ENCODE results near the gene ZFAND3. TPM values are rescaled to one million over a fixed set of nuclear protein-coding genes. Genes with fewer than 3 reads are reported as not detected.

The ZFAND3 gene
- total RNA-seq, 1 donor from 2014 or later, result 84.4 TPM

DNA sequence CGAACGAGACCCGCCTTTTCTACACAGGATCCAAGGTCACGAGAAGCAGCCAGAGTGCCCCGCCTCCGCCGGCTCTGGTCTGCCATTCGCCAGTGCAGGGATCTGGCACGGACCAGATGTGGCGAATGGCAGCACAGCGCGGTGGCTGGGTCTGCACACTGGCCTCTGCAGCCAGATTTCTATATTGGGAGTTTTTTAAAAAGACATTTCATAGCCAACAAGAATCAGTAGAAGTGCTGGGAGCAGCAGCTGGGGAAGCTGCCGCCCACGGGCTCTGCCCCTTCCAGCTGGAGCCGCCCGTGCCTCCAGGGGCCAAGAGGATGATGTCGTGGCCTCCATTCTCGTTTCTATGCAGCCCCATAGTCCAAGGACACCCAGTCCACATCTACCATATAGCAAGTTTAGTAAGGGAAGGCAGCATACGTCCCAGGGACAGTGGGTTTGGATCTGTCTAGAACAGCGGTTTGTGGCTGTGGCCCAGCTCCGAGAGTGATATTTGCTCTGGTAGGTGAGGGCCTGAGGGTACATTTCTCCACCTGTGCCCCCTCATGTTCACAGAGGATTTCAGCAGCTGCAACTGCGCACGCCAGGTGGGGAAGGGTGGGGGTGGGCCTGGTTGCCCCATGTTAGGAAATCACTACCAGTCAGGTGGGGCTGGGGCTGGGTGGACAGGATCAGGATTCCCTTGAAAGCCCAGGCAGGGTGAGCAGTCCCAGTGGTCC is 333.7 kb downstream of the ZFAND3 start:
- TF ChIP-seq, protein P1, sequence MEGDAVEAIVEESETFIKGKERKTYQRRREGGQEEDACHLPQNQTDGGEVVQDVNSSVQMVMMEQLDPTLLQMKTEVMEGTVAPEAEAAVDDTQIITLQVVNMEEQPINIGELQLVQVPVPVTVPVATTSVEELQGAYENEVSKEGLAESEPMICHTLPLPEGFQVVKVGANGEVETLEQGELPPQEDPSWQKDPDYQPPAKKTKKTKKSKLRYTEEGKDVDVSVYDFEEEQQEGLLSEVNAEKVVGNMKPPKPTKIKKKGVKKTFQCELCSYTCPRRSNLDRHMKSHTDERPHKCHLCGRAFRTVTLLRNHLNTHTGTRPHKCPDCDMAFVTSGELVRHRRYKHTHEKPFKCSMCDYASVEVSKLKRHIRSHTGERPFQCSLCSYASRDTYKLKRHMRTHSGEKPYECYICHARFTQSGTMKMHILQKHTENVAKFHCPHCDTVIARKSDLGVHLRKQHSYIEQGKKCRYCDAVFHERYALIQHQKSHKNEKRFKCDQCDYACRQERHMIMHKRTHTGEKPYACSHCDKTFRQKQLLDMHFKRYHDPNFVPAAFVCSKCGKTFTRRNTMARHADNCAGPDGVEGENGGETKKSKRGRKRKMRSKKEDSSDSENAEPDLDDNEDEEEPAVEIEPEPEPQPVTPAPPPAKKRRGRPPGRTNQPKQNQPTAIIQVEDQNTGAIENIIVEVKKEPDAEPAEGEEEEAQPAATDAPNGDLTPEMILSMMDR (IDR thresholded peaks at IDR 0.05), result no peak
- Mint-ChIP-seq H3K36me3 (ENCODE audit: unreplicated experiment) (peaks cover 22% of the 10 kb centered on the region), H3K4me1 (ENCODE audit: unreplicated experiment) (peaks cover 17% of the 10 kb centered on the region), H3K27me3 (ENCODE audit: unreplicated experiment) (no peaks in the 10 kb centered on the region), H3K4me3 (ENCODE audit: unreplicated experiment) (no peak overlapping the region), H3K9me3 (ENCODE audit: unreplicated experiment) (no peaks in the 10 kb centered on the region), H3K27ac (ENCODE audit: unreplicated experiment) (no peak overlapping the region)
- no peak for DNase-seq (ENCODE audit: extremely low spot score, unreplicated experiment)

DNA sequence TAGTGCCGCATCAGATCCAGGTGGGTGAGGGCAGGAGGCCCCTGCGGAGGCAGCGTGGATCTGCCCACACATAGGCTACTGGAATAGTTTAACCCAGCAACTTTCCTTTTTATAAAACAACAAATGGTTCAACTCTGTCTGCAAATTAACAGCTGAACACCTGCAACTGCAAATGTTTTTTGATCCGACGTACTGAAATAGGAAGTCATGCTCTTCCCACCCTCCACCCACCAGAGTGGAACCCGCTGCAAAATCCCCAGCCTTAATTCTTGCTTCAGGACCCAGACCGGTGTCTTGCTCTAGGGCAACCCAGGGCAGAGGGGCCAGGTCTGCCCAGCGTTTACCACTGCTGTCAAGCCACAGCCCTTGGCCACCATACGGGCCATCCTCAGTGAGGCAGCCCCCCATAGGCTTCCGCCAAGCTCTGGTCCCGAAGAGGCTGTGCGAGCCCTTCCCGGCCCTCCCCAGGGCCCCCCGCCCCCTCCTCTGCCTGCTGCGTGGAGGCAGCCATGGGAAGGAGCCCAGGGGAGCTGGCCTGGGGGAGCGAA is 334.3 kb downstream of the ZFAND3 start:
- DNase-seq (ENCODE audit: extremely low spot score, unreplicated experiment), result no peak
- TF ChIP-seq, protein P1 (IDR thresholded peaks at IDR 0.05), result no peak
- H3K36me3 Mint-ChIP-seq (ENCODE audit: unreplicated experiment), result peaks cover 22% of the 10 kb centered on the region
- H3K27ac Mint-ChIP-seq (ENCODE audit: unreplicated experiment), result no peak overlapping the region
- no peaks in the 10 kb centered on the region for H3K27me3 Mint-ChIP-seq (ENCODE audit: unreplicated experiment)
- no peaks in the 10 kb centered on the region for H3K9me3 Mint-ChIP-seq (ENCODE audit: unreplicated experiment)
- H3K4me1 Mint-ChIP-seq (ENCODE audit: unreplicated experiment), result peaks cover 17% of the 10 kb centered on the region
- no peak overlapping the region for H3K4me3 Mint-ChIP-seq (ENCODE audit: unreplicated experiment)

DNA sequence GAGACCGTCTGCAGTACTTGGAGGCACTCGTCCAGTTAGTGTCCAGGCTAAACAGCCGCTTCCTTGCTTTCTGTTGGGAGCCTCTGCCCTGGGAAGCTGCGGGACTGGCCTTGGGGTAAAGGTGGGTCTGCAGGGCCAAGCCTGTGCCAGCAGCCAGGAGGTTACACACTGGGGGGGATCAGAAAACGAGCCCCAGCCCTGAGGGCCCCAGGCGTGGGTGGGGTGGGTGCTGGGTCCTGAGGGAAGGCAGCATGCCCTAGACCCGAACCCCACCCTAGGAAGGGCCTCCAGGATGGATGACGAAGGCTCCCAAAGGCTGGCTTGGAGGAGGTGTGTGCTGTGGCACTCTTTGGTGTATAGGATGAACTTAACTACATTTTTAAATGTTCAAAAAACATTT is 335.2 kb downstream of the ZFAND3 start:
- no peak overlapping the region for H3K4me3 Mint-ChIP-seq (ENCODE audit: unreplicated experiment)
- H3K27ac Mint-ChIP-seq (ENCODE audit: unreplicated experiment), result peak overlapping the region; percentile 80
- DNase-seq (ENCODE audit: extremely low spot score, unreplicated experiment), result no peak
- peaks cover 26% of the 10 kb centered on the region for H3K36me3 Mint-ChIP-seq (ENCODE audit: unreplicated experiment)
- no peaks in the 10 kb centered on the region for H3K27me3 Mint-ChIP-seq (ENCODE audit: unreplicated experiment)
- TF ChIP-seq, protein P1 (IDR thresholded peaks at IDR 0.05), result no peak
- peaks cover 17% of the 10 kb centered on the region for H3K4me1 Mint-ChIP-seq (ENCODE audit: unreplicated experiment)
- H3K9me3 Mint-ChIP-seq (ENCODE audit: unreplicated experiment), result no peaks in the 10 kb centered on the region

DNA sequence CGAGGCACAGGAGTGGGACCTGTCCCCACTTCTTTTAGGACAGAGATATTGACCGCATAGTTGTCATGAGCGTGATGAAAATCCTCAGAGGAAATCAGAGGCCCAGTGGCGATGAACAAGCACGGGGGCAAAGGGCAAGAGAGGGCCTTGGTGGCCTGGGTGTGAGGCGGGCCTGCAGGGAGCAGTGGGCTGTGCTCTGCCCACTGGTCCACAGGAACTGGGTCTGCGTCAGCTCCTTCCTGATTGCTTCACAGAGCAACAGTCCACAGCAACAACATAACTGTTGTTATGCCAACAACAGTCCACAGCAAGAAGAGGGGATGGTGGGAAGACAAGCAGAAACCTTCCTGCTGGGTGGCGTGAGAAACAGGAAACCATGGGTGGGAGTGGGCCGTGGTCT is 335.6 kb downstream of the ZFAND3 start:
- peak overlapping the region; percentile 80 for H3K27ac Mint-ChIP-seq (ENCODE audit: unreplicated experiment)
- H3K27me3 Mint-ChIP-seq (ENCODE audit: unreplicated experiment), result no peaks in the 10 kb centered on the region
- H3K4me3 Mint-ChIP-seq (ENCODE audit: unreplicated experiment), result no peak overlapping the region
- H3K9me3 Mint-ChIP-seq (ENCODE audit: unreplicated experiment), result no peaks in the 10 kb centered on the region
- TF ChIP-seq, protein P1 (IDR thresholded peaks at IDR 0.05), result no peak
- no peak for DNase-seq (ENCODE audit: extremely low spot score, unreplicated experiment)
- peaks cover 17% of the 10 kb centered on the region for H3K4me1 Mint-ChIP-seq (ENCODE audit: unreplicated experiment)
- H3K36me3 Mint-ChIP-seq (ENCODE audit: unreplicated experiment), result peaks cover 27% of the 10 kb centered on the region

DNA sequence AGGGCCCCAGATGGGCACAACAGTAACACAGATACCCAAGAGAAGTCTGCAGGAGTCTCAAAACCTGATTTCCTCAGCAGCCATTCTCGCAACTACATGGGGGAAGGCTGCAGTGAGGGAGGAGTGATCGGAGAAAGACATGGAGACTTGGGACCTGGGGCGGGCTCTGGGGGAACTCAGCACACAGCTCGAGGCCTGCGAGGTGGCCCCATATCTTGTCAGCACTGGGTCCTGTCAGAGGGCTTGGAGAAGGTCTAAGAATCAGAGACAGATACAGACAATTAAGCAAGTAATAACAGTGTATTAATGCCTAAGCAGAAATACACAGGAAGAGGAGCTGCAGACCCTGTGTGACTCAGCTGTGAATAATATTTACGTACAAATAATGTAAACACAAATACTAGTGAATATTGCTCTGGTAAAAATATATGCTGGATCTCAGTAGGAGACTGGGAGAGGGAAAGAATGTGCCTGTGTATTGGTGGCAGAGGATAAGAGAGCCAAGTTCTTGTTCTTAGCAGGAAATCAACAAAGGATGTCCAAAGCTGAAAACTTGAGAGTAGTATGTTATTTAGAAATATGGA is 336.2 kb downstream of the ZFAND3 start:
- peak overlapping the region; percentile 80 for H3K27ac Mint-ChIP-seq (ENCODE audit: unreplicated experiment)
- peaks cover 17% of the 10 kb centered on the region for H3K4me1 Mint-ChIP-seq (ENCODE audit: unreplicated experiment)
- no peaks in the 10 kb centered on the region for H3K27me3 Mint-ChIP-seq (ENCODE audit: unreplicated experiment)
- peaks cover 32% of the 10 kb centered on the region for H3K36me3 Mint-ChIP-seq (ENCODE audit: unreplicated experiment)
- DNase-seq (ENCODE audit: extremely low spot score, unreplicated experiment), result no peak
- TF ChIP-seq, protein P1 (IDR thresholded peaks at IDR 0.05), result no peak
- no peak overlapping the region for H3K4me3 Mint-ChIP-seq (ENCODE audit: unreplicated experiment)
- no peaks in the 10 kb centered on the region for H3K9me3 Mint-ChIP-seq (ENCODE audit: unreplicated experiment)
